GM21423 (cell line): ENCODE results near the gene E2F6.

ENCODE experiments used
- ATAC-seq: cut with Tn5 transposase; IDR thresholded peaks from one replicate; pipeline ENCODE4 v1.9.1; 2021; ENCODE audit warnings: mild to moderate bottlenecking, moderate library complexity; ENCODE audit not compliant: unreplicated experiment

Gene E2F6

GRCh38 chr2:11493282-11493681 is 27.3 kb upstream of the E2F6 start:
- ATAC-seq, result no peak

GRCh38 chr2:11492720-11493119 is 26.8 kb upstream of the E2F6 start:
- no peak for ATAC-seq

GRCh38 chr2:11492244-11492643 is 26.3 kb upstream of the E2F6 start:
- no peak for ATAC-seq

GRCh38 chr2:11491348-11491933 is 25.5 kb upstream of the E2F6 start:
- ATAC-seq, result no peak

GRCh38 chr2:11490194-11490593 is 24.2 kb upstream of the E2F6 start:
- ATAC-seq, result no peak

GRCh38 chr2:11488809-11489208 is 22.8 kb upstream of the E2F6 start:
- no peak for ATAC-seq

- ATAC-seq, result no peak
Measured at GRCh38 chr2:11483806-11484617, 18.1 kb upstream of the E2F6 start.

GRCh38 chr2:11482473-11483035 is 16.6 kb upstream of the E2F6 start:
- no peak for ATAC-seq

- ATAC-seq, result no peak
Measured at GRCh38 chr2:11481789-11482472, 16.0 kb upstream of the E2F6 start.

- ATAC-seq, result no peak
Measured at GRCh38 chr2:11481426-11481788, 15.4 kb upstream of the E2F6 start.

GRCh38 chr2:11480859-11481258 is 14.9 kb upstream of the E2F6 start:
- no peak for ATAC-seq

- no peak for ATAC-seq
Measured at GRCh38 chr2:11480406-11480805, 14.4 kb upstream of the E2F6 start.

GRCh38 chr2:11478899-11479605 is 13.1 kb upstream of the E2F6 start:
- no peak for ATAC-seq

- ATAC-seq, result peak; percentile 86
Measured at GRCh38 chr2:11477994-11478393, 12.0 kb upstream of the E2F6 start.

GRCh38 chr2:11473659-11474433 is 7.9 kb upstream of the E2F6 start:
- no peak for ATAC-seq

GRCh38 chr2:11467749-11468148 is 1.8 kb upstream of the E2F6 start:
- ATAC-seq, result no peak

- ATAC-seq, result no peak
Measured at GRCh38 chr2:11467129-11467649, 1.2 kb upstream of the E2F6 start.

- ATAC-seq, result peak; percentile 17
Measured at GRCh38 chr2:11466307-11467128, 557 bp upstream of the E2F6 start.

GRCh38 chr2:11465110-11465484 is 864 bp downstream of the E2F6 start:
- no peak for ATAC-seq
